Glomerular visceral epithelial cell (primary cell): Measurements from ENCODE around the gene PDE1A.

ENCODE experiments used
- DNase-seq: peaks from one replicate; pipeline ENCODE4 v3.0.0-alpha.2; 2016; ENCODE audit errors: extremely low spot score

Gene PDE1A

DNA sequence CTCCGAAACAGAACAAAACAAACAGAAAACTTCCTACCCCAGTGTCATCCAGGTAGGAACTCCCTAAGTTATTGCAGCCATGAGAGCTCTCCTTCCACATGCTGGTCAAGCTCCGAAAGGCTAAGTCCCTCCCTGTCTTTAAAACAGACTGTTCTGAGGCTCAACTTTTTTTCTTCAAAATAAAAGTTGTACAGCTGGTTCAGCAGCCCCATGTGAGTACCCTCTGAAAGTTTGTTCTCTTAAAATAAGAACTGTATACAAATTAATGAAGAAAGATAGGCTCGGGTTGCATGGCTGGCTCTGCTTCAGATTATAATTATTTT, at the start of gene PDE1A:
Gene PDE1A (minus strand): TSS at position 119 of the 323 bp plus-strand sequence.
- no peak for DNase-seq

DNA sequence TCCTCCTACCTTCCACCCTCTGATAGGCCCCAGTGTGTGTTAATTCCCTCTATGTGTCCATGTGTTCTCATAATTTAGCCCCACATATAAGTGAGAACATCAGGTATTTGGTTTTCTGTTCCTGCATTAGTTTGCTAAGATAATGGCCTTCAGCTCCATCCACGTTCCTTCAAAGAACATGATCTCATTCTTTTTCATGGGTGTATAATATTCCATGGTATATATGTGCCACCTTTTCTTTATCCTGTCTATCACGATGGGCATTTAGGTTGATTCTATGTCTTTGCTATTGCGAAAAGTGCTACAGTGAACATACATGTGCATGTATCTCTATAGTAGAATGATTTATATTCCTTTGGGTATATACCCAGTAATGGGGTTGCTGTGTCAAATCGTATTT, 46.8 kb upstream of the PDE1A start:
- DNase-seq, result no peak

DNA sequence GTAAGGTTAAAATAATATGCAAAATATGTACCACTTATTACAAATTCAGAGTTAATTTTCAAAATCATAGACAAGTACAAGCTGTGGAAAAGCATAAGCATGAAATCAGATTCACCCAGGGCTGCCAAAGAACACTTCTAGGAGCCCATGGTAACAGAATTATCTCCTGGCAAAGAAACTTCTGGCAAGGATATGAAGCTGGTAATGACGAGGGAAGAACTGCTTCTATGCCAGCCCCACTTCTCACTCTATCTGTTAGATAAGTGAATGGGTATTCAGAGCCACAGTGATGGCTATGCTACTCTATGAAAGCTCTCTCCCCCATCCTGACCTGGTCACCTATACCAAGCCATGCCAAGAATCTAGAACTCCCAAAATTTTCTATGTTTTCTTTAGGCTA, 36.9 kb upstream of the PDE1A start:
- no peak for DNase-seq

DNA sequence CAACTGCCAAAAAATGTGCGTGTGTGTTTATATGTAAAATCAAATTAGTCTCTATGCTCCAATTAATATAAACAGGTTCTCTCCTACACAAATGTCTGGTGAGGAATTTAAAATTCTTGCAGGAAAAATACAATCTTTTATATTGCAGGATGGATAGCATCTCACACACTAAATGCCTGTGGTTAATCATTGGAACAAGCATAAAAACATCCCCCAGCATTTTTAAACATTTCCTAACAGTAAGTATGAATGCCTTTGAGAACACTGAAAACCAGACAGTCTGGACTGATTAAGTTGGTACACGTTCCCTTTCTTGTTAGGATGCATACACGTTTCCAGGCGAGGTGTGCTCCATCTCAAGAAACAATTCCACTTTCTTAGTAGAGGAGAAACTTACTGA, 29.9 kb upstream of the PDE1A start:
- peak; percentile 2 for DNase-seq

DNA sequence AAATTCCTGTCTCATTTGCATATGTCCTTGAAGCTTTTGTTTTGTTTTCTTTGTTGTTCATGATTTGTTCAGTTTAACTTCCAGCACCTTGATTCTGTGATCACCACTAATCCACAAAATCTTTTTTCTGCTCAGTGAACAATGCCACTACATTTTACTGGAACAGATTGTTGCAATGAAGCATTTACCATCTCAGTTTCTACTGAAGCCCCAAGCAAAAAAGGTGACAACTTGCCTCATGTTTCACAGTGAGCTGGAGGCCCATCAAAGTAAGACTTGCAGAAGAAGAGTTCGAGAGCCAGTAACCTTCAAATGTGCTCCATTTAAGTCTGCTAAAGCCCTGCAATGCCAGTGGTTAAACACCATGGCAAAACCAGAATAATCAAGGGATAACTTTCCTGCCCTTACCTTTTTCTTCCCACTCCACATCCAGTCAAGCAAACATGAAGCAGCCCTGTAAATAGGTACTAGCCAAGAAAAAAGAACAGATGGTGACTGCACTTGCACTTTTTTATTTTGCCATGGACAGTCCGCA, 25.7 kb upstream of the PDE1A start:
- DNase-seq, result no peak

DNA sequence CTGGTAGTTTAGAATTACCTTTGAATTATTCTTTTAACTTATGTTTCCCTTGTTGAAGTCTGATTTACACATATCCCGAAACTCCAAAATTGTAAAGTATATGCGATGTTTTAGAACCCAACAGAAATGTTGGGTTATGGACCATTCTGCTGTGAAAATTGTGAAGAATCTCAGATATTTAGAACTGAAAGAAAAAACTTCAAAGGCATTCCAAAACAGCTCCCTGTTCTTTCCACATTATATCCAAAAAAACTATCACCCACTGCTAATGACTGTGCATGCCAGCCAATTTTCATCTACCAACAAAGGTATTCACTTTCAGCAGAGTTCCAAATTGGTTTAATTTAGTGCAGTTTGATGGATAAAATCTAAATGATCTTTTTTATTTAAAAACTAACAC, 21.5 kb upstream of the PDE1A start:
- no peak for DNase-seq

DNA sequence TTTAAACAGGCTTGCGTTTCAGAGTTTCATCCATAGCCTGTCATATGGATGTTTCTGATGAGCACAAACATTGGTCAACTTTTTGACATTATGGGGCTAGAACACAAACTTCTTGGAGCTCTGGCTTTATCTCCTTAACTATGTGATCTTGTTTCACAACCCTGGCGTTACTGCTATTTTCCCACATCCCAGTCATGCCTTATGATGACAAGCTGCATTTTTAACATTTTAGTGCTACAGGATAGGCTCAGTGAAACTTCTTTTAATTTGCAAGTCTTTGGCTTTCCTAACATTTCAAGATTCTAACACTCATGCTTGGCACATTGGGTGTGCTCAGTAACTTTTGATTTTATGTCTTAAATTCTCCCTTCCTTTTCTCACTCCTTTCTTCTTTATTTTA, 21.0 kb upstream of the PDE1A start:
- DNase-seq, result no peak

DNA sequence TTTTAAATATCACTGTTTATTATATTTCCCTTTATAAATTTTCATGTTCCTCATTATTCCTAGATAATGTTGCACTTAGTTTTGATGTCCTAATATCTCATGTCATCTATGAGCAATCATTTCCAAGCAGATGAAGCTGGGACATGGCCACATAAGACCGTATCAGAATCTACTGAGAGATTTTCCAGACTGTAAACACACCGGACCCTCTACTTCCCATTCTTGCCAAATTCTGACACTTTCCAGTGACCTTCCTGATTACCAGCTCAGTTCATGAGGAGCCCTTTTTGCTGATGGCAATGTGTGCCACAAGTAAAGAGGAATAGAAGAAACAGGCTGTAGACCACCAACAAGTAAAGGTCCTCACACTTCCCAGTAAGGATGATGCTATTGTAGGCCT, 20.3 kb upstream of the PDE1A start:
- no peak for DNase-seq

DNA sequence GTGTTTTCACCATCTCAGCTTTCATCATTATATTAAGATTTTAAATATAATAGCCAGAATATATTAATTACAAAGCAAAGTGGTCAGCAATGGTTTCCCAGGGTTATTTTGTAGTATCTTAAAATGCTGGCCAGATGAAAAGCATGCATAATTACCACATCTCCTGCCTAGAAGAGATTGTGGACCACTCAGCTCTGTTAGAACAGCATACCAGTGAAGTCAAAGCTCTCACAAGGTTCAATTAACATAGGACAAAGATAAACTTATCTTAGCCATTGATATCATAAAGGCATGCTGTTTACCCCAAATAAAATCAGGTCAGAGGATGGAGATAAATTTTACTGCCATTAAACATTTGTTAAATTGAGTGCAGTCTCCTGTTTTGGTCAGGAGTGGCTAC, 19.3 kb upstream of the PDE1A start:
- no peak for DNase-seq

DNA sequence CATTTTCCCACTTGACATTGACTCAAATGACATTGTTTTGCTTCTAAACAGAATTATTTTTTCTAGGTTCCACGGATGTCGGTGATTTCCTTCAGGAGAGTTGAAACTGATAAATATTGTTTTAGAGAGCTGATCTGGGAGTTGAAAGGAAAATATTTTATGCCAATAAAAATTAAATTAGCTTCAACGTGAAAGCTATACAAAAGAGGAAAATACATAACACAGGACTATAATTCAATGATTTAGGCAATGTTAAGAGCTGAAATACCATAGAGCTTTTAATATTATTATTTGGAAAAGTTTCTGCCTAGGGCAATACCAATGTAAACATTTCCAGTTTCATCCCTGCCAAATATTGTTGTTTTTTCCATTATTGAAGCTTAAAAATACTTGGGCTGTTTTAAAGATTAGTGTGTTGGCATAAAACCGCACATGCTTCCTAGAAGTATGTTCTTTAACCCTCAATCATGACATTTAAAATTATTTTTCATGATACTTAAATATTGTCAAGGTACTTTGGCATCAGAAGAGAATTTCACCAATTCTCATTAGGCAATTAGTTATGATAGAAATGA, 18.6 kb upstream of the PDE1A start:
- DNase-seq, result no peak

DNA sequence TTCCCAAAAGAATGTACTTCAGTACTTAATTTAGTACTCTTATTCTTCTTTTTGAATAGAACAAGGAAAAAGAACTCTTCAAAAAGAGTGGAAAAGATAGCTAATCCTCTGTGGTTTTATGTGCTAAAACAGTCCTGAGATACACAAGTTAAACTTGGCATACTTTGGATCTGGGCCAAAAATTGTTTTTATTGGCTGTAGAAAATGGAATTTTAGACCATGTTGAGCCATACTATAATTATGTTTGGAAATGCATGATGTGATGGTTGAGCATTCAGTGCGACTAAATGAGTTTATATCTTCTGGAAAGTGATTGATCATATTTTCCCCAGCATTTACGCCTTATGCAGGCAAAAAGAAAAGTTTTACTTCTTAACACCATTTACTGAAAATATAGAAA, 18.0 kb upstream of the PDE1A start:
- no peak for DNase-seq

DNA sequence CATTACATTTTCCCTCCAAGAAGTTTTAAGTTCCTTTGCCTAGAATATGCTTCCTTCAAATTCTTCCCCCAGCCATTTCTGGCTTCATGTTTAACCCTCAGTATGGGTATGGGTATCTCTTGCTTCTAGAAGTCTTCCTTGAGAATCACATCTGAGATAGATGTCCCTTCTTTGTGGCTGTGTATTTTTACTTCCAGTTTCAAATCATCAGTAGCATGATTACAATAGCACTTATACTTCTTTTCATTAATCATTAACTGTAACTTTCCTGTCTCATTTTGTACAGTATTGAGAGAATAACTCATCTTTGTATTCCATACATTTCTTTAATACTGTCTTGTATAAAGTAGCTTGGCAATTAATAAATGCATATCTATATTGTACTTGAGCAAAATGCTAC, 17.3 kb upstream of the PDE1A start:
- DNase-seq, result no peak

DNA sequence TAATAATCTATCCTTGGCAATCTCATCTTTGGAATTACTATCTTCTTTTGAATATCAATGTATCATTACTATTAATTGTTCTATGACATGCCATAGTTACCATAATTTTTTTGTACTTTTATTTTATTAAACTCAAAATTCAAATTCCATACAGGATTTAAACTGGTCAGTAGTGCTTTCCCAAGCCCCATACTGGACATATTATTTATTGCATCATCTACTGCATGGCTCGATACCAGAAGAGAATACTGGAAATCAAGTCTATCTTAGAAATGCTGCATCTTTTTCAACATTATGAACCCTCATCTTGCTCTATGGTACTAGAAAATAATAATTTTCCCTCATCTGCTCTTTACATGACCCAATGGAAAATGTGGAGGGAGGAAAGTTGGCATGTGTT, 9.4 kb upstream of the PDE1A start:
- DNase-seq, result no peak

DNA sequence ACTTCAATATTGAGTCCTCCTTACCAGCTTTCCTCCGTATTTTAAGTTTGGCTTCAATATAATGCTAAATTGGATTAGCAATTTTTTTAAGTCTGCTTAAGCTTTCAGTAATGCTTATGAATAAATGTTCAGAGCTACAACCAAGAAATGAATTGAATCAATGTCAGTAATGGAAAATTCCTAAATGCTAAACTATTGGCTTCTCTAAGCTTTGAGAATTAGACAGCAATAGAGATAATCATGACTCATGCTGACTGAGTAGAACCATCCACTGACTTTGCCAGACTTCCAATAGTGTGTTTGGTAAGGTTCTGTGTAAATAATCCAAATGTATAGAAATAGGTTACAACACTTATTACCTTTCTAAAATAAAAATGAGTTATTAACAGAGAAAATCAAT, 8.9 kb upstream of the PDE1A start:
- no peak for DNase-seq

DNA sequence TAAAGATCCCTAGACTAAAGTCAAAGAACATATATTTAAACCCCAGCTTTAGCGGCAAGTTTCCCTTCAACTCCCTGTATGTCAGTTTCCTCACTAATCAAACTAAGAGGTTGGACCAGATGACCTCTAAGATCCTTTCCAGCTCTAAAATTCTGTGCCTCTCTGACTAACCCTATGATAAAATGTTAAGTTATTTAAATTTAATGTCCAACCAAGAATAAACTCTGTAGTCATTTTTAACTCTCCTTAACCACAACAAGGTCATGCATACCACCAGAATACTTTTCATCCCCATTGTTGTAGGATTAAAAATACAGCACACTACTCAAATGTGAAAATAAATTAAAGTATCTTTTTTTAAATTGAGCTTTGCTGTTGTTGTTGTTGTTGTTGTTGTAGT, 5.2 kb upstream of the PDE1A start:
- no peak for DNase-seq

DNA sequence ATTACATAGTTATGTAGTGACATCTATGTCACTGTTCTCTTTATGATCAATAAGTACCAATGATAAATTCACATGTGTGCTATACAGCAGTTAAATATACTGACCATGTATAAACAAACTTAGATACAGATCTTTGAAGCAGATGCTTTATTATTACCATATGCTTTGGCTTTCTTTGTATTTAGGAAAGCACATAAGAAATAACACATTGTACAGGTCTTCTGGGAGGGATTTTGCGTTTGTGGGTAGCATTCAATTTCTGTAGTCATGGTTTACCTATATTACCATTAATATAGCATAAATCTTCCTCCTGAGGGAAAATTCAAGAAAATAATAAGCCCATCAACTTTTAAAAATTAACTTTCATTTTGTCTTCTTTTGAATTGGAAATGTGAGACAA, 1.6 kb upstream of the PDE1A start:
- DNase-seq, result no peak

DNA sequence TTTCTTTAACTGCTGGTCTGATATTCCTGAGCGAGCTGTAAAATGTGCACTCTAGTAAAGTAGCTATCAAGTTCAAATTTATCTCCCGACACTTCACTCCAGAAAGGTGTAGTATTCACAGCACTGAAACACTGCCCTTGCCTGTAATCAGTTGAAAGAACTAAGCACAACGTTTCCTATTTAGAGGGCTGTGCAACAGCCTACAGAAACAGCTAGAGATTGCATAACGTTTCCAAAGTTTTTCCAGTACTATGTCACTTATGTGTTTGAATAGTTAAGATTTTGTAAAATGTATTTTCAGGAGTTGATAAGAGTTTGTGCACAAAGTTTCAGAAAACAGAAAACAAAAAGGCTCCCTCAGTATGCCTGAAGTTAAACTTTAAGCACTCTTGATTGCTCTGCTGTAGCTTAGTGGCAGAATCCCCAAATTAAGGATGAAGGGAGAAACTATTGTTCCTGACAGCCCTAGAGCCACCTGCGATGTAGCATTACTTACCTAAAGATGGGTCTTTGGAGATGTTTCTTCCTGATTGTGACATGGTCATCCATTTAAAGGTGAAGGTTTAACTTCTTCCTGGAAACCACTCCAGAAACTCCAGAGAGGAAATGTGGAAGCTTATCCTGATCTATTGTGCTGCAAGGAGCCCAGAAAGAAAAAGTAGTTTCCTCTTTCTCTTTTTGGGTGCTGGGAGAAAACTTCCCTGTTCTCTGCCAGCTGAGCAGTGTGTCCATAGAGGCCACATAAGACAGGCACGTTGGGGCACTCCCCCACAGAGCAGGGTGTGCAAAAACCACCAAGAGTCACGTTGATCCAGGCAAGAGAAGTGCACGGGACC, 536 bp downstream of the PDE1A start:
- no peak for DNase-seq

DNA sequence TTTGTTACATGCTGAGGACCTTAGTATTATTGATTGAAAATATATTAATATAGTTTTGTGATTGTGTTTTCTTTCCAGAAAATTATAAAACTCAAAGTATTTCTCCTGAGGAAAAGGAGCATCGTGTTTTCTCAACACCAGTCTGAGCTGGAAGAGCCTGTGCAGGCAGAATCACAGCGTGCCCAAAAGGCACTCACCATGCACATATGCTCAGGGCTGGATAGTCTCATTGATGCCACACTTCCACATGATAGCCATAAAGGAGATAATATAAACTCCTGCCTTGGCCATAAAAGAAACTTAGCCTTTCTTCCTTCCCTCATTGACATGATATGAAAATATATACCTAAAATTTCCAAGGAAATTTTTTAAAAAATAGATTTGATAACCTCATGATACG, 4.0 kb downstream of the PDE1A start:
- no peak for DNase-seq

DNA sequence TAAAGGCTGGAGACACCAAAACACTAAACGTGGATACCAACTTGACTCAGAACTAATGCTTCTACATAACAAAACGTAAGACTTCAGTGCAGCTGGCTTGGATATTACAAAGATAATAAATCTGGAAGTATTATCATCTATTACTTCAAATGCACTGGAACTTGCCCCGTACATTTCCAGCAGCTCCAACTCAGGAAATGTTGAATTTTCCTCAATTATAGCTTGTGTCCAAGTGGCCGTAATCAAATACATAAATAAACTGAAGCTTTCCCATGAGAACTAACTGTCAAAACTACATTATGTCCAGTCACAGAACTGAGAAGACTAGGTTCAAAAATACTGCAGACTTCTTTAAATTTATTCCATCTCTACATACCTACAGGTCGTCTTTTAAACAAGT, 6.2 kb downstream of the PDE1A start:
- no peak for DNase-seq

DNA sequence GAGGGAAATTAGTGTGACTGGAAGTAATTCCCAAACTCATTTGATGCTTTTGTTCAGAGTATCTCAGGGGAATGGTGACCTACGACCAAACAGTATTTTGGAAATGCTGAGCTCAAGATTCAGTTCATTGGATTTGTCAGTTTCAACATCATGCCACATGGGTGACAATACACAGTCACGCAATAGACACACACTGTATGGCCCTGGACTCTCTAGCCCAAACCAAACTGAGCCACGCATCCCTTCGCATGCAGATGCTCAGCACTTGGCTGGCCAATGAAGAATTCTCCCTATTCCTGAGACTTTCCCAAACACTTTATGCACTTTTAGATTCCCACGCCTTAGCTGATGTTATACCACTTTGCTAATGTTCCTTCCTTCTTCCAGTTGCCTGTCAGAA, 10.0 kb downstream of the PDE1A start:
- no peak for DNase-seq

DNA sequence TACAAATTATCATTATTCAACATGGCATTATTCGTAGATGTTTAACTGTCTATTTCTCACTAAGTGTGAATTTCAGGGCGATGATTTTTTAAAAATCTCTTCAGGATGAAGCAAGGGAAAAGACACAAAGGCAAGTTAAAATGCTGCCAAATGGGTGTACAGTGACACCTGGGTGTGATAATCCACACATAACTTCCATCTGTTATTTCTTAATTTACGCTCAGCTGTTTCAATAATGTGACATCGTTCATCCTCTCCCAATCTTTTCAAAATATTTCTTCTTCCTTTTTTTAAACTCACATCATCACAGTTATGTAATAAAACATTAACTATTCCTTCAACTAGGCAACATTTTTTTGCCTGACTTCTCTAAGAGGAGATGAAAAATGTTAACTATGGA, 10.6 kb downstream of the PDE1A start:
- no peak for DNase-seq

DNA sequence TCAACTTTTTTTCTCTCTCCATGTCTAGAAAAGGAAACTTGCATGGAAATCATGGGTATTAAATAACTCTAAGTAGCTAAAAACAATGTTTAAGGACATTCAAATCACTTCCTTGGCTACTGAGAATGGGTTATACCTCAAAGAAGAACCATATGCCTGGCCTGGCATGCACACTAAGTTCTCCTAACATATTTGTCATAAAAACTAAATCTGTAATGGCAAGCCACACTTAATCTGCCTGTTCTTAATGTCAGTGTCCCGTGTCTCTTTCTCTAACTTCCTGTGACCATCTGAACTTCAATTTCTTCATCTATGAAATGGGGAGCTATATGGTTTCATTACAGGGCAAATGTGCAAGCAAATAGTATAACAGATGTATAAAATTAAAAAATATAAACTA, 11.1 kb downstream of the PDE1A start:
- no peak for DNase-seq

DNA sequence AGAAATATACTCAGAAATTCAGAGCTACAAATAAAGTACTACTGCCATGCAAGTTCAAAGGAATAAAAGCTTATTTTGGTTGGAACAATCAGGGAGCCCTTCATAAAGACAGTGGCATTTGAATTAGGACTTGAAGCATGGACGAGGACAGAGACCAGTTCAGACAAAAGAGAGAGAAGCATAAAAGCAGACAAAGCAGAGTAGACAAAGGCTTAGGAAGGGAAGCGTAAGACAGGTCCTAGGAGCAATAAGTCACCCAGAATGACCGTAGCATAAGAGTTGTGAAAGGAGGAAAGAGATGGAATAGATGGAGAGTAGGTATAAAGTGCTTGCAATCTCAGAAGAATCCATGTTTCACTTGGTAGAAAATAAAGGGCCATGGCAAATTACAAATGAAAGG, 14.0 kb downstream of the PDE1A start:
- no peak for DNase-seq

DNA sequence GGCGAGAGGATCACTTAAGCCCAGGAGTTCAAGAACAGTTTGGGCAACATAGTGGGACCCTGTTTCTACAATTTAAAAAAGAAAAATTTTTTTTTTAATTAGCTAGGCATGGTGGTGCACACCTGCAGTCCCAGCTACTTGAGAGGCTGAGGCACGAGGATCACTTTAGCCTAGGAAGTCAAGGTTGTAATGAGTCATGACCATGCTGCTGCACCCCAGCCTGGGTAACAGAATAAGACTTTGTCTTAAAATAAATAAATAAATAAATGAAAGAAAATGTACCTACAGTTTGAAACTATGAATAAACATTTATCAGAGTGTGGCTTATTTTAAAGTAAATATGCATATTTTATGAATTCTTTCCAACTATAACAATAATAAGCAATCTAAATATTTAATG, 16.7 kb downstream of the PDE1A start:
- no peak for DNase-seq
